HG03442 (cell line): ENCODE data around the gene NPC1L1.

Source experiments
- ATAC-seq: cut with Tn5 transposase; IDR thresholded peaks from one replicate; pipeline ENCODE4 v1.9.1; 2021; ENCODE audit warnings: mild to moderate bottlenecking, moderate library complexity; ENCODE audit not compliant: unreplicated experiment

The NPC1L1 gene

GRCh38 chr7:44541028-44541869 lies at the start of gene NPC1L1:
TSS of gene NPC1L1 (minus strand) at chr7:44541330. CDS start at chr7:44541259, 71 bp downstream.
- no peak for ATAC-seq

DNA sequence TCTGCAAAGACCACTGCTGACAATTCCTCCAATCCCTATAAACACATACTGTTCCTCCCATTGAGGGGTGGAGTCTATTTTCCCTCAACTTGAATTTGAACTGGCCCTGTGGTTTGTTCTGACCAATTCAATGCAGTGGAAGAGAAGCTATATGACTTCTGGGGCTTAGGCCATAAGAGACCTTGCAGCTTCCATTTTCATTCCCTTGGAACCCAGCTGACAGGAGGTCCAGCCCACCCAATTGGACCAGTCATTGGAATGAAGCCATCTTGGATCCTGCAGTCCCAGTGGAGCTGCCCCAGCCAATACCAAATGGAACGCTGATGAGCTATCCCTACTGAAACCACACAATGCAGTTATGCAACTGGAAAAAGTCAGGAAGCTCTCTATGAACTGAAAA lies 49.8 kb upstream of the NPC1L1 start:
- ATAC-seq: no peak

GRCh38 chr7:44587843-44588711 lies 46.9 kb upstream of the NPC1L1 start:
- no peak for ATAC-seq

GRCh38 chr7:44583146-44583865 lies 42.2 kb upstream of the NPC1L1 start:
- no peak for ATAC-seq

GRCh38 chr7:44581879-44582603 lies 40.9 kb upstream of the NPC1L1 start, which contains the start of gene TMED4:
TSS of gene TMED4 (minus strand) at chr7:44582231. CDS start at chr7:44582206, 25 bp downstream.
- peak; percentile 82 for ATAC-seq

DNA sequence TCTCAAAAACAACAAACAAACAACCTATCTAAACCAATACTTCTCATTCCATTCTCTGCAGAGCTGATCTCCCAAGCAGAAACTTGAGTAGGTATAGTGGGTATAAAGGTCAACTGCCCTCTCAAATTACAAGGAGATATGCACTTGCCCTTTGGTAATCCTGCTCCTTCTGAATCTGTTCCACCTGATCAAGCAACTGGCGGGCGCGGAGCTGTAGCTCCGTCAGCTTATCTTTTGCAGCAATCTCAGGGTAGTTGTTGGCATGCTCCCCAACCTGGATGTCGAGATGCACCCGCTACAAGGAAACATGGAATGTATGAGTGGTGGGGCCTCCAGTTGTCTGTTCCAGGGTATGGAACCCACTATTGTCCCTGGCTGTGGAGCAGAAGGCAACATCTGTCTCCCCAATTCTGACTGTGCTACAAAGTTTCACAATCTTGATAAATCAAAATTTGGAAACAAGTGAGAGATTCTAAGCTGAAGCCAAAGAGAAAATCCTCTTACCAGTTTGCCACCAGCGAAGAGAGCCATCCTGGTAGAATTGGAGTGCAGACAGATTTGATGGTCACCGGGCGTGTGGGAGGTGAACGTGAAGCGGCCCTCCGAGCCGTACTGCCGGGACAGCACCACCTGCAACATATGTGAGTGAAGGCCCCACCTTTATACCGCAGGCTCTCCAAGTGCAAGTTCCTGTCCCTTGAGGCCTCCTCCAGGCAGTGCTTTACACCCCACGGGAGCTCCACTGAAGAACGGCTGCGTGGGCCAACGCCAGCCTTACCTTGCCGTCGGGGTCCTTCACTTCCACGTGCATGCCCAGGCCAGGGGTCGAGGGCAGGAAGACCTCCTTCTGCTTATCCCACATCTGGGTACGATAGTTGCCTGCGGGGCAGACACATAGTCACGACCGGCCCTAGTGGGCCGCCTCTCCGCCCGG lies 40.1 kb upstream of the NPC1L1 start:
- peak; percentile 26 for ATAC-seq

GRCh38 chr7:44576228-44576627 lies 35.1 kb upstream of the NPC1L1 start:
- no peak for ATAC-seq

- ATAC-seq: no peak
Observed at GRCh38 chr7:44575054-44575453, 33.9 kb upstream of the NPC1L1 start.

DNA sequence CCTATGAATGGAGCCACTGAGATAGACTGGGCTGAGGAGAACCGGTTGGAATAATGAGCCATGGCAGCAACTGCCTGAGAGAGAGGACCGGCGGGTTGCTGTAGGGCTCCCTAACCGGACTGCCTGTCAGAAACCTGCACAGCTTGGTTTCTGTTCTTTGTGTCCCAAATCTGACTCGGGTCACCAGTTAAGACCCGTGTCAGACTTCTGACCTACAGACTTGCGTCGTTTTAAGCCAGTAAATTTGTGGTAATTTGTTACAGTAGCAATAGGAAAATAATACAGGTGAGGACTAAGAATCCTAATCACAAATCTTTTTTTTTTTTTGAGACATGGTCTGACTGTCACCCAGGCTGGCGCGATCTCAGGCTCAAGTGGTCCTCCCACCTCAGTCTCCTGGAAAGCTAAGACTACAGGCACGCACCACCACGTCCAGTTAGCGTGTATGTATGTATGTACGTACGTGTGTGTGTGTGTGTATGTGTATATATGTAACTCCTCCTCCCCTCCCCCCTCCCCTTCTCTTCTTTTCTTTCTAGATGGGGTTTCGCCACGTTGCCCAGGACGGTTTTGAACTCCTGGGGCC lies 33.2 kb upstream of the NPC1L1 start:
- no peak for ATAC-seq

DNA sequence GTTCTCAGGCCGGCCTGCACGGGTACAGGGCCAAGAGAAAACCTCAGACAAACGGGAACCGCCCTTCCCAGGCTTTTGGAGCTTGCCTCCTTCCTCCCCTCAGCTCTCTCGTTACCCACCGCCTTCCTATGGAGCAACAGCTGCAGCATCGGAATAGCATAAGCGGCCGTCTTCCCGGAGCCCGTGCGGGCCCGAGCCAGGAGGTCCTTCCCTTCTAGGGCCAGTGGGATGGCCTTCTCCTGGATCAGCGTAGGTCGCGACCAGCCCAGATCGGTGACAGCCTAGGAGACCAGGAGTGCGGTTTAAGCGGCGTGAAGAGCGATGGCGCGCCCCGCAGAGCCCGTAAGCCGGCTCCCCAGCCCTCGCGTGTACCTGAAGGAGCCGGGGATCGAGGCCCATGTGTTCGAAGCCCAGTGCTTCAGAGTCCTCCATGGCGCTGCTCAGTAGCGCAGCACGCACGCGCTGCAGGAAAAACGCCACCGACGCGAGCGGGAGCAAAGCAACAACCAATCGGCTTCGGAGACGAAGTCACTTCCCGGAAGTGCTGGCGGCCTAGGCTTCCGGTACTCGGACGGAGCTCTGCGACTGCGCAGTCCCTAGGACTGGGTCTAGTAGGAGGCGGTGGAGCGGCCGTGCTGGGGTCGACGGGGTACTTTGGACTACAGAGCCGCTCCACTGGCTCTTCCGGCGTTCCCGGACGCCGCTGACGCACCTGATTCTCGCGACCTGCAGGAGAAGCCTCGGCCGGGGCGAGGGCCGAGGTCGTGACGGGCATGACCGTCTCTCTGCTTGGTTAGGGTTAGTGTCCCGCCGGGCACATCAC lies 32.5 kb upstream of the NPC1L1 start, which contains the start of gene DDX56:
Gene DDX56 (minus strand): TSS at position 445 of the 823 bp plus-strand sequence. CDS start 13 bp downstream, at position 432.
- peak; percentile 90 for ATAC-seq

DNA sequence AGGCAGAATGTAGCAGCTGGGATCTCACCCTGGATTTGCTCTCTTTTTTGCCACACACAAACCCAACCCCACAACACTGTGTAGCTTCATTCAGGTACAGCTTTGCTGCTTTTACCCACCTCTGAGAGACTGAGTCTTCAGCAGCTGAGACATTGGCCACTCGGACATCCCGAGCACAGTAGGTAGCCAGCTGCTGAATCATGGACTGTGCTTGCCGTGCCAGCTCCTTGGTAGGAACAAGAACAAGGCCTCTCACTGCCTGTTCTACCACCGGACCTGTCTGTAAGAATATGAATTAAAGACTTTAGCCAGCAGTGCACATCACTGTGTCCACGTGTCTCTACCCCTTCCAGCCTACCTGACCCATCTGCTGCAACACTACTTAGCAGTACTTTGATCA lies 31.6 kb upstream of the NPC1L1 start:
- no peak for ATAC-seq

DNA sequence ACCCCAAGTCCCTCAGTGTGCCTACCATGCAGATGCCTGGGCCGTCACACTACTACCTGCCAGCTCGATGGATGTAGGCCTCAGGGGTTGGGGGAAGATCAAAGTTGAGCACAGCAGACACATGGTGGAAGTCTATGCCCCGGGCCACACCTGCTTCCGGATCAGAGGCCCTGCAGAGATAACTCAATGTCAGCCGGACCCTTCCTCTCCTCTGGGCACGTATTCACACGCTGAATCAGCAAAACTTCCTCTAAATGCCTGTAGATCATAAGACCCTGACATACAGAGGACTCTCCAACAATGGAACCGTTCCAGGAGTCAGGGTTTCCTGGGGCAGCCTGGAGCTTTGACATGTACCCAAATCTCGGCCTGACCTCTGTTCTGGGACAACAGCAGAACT lies 28.8 kb upstream of the NPC1L1 start:
- ATAC-seq: no peak

- no peak for ATAC-seq
Observed at GRCh38 chr7:44568771-44569560, 27.8 kb upstream of the NPC1L1 start.

DNA sequence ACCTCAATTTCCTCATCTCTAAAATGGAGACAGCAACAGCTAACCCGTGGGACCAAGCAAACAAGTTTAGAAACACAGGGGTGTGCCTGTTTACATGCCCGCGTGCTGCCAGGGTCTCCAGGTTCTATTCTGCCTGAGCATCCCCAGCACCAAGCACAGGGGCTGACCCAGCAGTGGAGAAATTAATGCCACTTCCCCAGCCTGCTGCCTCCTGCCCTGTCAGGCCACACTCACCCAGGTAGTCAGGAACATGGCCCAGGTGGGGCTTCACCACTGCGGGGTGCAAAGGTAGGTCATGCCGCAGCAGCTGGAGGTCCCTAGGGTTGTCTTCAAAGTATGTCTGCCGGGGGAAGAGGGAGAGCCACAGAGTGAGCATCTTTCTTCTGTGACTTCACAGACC lies 26.8 kb upstream of the NPC1L1 start:
- ATAC-seq: no peak

DNA sequence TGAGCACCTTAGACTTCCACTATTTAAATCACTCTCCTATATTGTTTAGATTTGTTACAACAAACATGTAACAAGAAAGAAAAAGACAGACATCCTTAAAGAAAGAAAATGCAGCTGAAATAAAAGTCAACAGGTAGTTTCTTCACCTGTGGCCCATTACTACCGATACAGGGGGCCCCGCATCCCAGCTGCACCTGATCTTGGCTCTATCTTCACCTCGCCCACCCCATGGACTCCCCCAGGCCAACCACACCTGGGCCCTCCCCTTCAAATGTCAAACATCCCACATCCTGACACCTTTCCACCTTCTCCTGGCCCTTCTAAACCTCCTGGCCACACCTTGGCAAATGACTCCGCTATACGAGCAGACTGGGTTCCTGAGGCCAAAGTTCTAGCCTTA lies 25.6 kb upstream of the NPC1L1 start:
- no peak for ATAC-seq

DNA sequence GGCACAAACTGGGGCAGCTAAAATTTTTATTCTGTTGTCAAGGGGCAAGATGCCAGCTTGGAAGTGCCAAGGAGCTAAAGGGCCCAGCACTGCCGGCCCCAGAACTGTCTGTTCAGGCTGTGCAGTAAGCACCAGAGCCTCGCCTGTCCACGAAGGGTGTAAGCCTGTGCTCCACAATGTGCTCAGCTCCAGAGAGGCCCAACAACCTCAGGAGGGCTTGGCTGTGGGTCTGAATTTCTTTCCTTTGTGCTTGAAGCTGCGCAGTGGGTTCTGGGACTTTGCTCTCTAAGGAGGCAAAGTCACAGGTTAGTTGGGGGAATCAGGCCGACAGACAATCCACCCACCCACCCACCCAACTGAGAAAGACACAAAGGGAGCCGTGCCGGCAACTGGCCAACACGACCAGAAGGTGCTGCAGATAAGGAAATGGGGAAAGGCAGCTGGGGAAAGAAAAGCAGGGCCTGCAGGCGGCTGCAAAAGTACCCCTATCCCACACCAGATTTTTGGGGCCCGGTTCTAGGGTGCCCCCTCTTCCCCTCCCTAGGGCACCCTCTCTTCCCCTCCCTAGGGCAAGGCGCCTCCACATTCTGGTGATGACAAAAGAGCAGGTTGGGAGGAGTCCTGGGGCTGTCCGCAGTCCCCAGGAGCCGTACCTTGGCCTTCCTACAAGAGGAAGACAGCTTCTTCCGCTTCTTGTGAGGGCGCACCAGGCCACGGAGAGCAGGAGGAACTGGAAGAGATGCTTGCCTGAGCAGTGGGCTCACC lies 24.8 kb upstream of the NPC1L1 start:
- no peak for ATAC-seq
